ENCODE measurements around the gene NMT1.

The NMT1 gene

DNA sequence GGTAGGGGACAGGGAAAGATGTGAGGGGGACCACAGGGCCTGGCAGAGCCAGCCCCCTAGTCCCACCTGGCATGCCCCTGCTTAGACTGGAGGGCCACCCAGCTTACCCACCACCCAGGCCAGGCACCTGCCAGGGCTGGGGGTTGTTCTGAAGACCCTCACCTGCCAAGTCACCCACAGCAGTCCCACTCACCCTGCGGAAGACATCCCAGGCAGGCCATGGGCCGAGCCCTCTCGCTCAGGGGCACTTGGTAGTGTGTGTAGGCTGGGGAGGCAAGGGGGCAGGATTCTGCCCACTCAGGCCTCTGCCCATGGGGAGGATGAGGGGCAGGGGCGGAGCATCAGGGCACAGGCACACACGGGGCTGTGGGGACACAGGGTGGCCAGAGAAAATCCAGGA, 67.2 kb downstream of the NMT1 start:
- no peak for FAIRE-seq
- TF ChIP-seq, protein P1, sequence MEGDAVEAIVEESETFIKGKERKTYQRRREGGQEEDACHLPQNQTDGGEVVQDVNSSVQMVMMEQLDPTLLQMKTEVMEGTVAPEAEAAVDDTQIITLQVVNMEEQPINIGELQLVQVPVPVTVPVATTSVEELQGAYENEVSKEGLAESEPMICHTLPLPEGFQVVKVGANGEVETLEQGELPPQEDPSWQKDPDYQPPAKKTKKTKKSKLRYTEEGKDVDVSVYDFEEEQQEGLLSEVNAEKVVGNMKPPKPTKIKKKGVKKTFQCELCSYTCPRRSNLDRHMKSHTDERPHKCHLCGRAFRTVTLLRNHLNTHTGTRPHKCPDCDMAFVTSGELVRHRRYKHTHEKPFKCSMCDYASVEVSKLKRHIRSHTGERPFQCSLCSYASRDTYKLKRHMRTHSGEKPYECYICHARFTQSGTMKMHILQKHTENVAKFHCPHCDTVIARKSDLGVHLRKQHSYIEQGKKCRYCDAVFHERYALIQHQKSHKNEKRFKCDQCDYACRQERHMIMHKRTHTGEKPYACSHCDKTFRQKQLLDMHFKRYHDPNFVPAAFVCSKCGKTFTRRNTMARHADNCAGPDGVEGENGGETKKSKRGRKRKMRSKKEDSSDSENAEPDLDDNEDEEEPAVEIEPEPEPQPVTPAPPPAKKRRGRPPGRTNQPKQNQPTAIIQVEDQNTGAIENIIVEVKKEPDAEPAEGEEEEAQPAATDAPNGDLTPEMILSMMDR (IDR thresholded peaks at IDR 0.05; ENCODE audit: insufficient read depth, missing control alignments), result no peak
- DNase-seq (ENCODE audit: insufficient read length, low spot score), result no peak

DNA sequence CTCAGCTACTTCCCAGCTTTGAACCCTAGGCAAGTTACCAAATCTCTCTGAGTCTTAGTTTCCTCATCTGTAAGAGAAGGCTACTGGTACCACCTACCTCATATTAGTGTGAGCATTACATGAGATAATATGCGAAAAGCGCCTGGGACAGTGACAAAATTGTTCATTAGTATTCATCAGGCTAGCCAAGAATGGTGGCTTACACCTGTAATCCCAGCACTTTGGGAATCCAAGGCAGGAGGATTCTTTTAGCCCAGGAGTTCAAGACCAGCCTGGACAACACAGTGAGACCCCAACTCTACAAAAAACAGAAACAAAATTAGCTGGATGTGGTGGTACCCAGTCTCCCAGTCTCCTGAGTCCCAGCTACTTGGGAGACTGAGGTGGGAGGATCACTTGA, 67.9 kb downstream of the NMT1 start:
- TF ChIP-seq, protein P1 (IDR thresholded peaks at IDR 0.05; ENCODE audit: insufficient read depth, missing control alignments), result no peak
- DNase-seq (ENCODE audit: insufficient read length, low spot score) (no peak), FAIRE-seq (no peak)

DNA sequence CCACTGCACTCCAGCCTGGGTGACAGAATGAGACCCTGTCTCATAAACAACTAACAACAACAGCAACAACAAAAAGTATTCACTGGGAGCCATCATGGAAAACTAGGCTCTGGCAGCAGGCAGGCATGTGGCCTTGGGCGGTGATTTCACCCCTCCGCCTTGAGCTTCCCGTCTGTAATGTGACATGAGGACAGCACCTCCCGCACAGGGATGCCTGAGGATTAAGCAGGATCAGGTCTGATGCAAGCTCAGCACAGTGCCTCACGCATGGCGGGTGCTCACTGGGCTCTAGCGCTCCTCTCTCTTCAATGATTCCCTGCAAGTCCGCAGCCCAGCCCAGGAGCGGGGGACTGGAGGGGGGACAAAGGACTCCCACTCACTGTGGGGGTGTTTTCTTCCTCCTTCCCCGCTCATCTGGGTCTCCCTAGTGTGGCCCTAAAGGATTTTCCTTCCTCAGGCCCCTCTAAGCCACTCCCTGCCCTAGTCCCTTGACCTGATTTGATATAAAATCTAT, 68.4 kb downstream of the NMT1 start:
- TF ChIP-seq, protein P1 (IDR thresholded peaks at IDR 0.05; ENCODE audit: insufficient read depth, missing control alignments), result no peak
- DNase-seq (ENCODE audit: insufficient read length, low spot score) (peak; percentile 90), FAIRE-seq (peak; percentile 51)

DNA sequence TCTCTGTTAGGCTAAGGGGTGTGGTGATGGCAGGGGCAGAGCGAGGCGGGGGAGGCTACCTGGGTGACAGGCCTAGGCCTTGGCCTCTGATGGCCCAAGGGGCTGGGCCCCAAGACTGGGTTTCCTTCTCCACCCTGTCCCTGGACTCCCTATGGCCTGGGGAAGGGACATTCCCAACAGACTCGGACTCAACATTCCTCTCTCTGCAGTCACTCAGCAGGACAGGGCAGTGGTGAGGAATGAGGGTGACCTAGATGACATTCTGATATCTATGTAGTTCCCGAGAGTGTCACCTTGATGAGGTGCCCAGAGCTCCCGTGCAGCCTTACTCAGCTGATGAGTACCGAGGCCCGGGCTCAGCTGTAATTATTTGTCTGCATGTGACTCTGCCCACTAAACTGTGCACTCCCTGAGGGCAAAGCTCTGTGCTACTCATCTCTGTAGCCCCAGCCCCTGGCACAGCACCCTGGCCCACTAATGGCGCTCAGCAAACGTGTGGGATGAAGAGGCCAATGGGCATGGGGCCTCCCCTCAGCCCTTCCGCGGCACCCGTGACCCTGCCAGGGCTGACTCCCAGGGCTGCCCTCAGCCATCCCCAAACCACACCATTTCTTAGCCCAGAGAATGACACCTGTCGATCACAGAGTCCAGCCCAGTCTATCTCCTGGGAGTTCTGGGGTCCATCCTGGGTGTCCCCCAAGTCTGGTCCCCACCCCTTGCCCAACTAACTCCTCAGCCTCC, 69.0 kb downstream of the NMT1 start:
- TF ChIP-seq, protein P1 (IDR thresholded peaks at IDR 0.05; ENCODE audit: insufficient read depth, missing control alignments), result no peak
- no peak for FAIRE-seq
- DNase-seq (ENCODE audit: insufficient read length, low spot score), result no peak

DNA sequence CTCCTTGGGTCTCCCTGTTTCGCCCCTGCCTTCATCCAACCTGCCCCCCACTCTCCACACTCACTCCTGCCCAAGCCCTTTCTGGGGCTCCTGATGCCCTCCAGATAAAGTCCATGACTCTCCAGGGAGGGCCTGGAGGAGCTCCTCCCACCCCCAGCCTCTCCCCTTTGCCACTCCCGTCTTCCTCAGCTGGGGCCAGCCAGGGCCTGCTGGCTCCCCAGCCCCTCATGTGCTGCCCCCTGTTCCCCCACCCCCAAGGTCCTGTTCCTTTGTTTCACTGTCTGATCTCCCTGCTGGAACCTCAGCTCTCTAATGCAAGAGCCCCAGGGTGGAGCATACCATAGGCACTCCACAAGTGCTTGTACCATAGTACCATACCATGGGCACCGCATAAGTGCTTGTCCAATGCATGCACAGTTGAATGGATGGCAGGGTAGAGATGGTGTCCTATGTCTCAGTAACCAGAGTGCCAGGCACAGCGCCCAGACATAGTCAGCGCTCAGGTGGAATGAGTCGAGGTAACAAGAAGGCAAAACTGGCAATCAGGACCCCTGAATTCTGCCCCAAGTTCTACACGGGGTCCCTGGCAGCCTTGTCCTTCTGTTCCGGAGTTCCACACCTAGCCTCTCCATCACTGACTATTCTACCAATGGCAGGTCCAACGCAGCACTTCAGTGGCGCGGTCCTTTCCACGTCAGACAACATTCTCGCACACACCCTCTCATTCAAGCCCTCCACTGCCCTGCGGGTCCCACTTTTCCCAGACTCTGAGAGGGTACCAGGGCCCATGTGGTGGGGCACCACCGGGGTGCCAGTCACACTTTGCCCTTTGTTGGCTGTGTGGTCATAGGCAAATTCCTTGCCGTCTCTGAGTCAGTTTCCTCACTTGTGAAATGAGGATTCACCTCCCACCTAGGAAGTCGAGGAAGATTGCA, 69.8 kb downstream of the NMT1 start:
- TF ChIP-seq, protein P1 (IDR thresholded peaks at IDR 0.05; ENCODE audit: insufficient read depth, missing control alignments), result no peak
- no peak for DNase-seq (ENCODE audit: insufficient read length, low spot score)
- no peak for FAIRE-seq

DNA sequence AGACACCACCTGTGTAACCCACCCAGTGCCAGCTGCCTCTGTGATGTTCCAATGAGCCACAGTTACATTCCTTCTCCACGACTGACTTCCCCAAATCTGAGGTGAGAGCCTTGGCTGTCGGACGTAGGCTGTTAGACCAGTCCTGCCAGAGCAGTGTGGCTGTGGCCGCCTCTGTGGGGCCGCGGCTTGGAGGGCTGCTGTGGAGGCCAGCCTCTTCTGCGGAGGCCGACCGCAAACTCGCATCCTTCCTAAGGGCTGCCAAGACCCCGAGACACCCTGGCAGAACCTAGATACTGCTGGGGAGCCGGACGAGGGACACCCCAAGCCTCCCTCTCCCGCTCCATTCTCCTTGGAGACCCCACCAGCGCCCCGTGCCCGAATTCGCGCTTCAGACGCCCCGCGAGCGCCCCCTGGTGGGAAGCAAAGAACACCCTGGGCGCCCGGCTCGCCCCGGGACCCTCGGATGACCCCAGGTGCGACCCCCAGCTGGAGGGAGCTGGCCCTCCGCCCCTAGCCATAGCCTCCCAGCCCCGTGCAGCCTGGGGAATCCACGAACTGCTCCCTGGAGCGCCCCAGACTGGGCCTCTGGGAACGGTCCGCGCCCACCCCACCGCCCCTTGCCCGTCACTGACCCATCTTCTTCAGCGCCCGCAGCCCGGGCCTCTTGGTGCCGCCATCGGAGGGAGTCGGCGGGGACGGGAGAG, 70.7 kb downstream of the NMT1 start:
- no peak for DNase-seq (ENCODE audit: insufficient read length, low spot score)
- FAIRE-seq, result no peak
- TF ChIP-seq, protein P1 (IDR thresholded peaks at IDR 0.05; ENCODE audit: insufficient read depth, missing control alignments), result peak; percentile 59
